Testis (tissue), 2 donors: Measurements from ENCODE around the gene PNMA8C.
"Not testable (repeated sequence)": the region's sequence is repeated elsewhere in the genome, so short reads cannot be mapped to it uniquely, and the experiment has no call there.

Source experiments
- CTCF ChIP-seq, 3 experiments: fragments of 450-650 bp in 2 of 3; fragments of 200-600 bp in 1 of 3; sonication (generic) in 1 of 3; IDR thresholded peaks; one replicate each; pipeline ENCODE4 v1.5.1; 2016 to 2019; ENCODE audit warnings: antibody characterized with exemption in 3 of 3, mild to moderate bottlenecking in 2 of 3, moderate library complexity in 1 of 3
- POLR2A ChIP-seq: fragments of 450-650 bp; IDR thresholded peaks from one replicate; pipeline ENCODE4 v1.6.1; 2017; ENCODE audit warnings: antibody characterized with exemption, mild to moderate bottlenecking, moderate library complexity

- not testable (repeated sequence) for TF ChIP-seq CTCF (IDR thresholded peaks at IDR 0.05); POLR2A
Observed at GRCh38 chr19:46433470-46433869, 4.7 kb upstream of the PNMA8C start.
